Mesenchymal stem cell (in vitro differentiated cells and primary cell): ENCODE results near the gene TMTC4.

ENCODE experiments used
- DNase-seq: peaks from one replicate; pipeline ENCODE4 v3.0.0-alpha.2; 2013
- H2AFZ ChIP-seq: one replicate; pipeline ENCODE4 v1.6.1; 2013; ENCODE audit warnings: low read depth, mild to moderate bottlenecking, control low read depth, inconsistent platforms, low read length, moderate library complexity
- H2AK5ac ChIP-seq: 2 replicates; pipeline ENCODE4 v1.6.1; 2013; ENCODE audit warnings: low read length, moderate library complexity, mild to moderate bottlenecking, inconsistent platforms; ENCODE audit not compliant: severe bottlenecking
- H2BK120ac ChIP-seq: one replicate; pipeline ENCODE4 v1.6.1; 2013; ENCODE audit warnings: low read depth, mild to moderate bottlenecking, inconsistent platforms, low read length, moderate library complexity
- H2BK12ac ChIP-seq, 2 experiments: one replicate each; pipeline ENCODE4 v1.6.1; 2013; ENCODE audit warnings: inconsistent platforms in 2 of 2, low read length in 2 of 2, mild to moderate bottlenecking in 2 of 2, moderate library complexity in 2 of 2, control low read depth in 1 of 2
- H2BK15ac ChIP-seq: one replicate; pipeline ENCODE4 v1.6.1; 2013; ENCODE audit warnings: mild to moderate bottlenecking, low read depth, inconsistent platforms; ENCODE audit not compliant: poor library complexity, severe bottlenecking
- H2BK5ac ChIP-seq: 2 replicates; pipeline ENCODE4 v1.6.1; 2013; ENCODE audit warnings: low read depth, mild to moderate bottlenecking, low read length, control low read depth, inconsistent platforms; ENCODE audit not compliant: poor library complexity, severe bottlenecking
- H3K14ac ChIP-seq, 2 experiments: one replicate each; pipeline ENCODE4 v1.6.1; 2013; ENCODE audit warnings: inconsistent platforms in 2 of 2, low read length in 2 of 2, control low read depth in 1 of 2, mild to moderate bottlenecking in 1 of 2, moderate library complexity in 1 of 2
- H3K18ac ChIP-seq, 2 experiments: one replicate each; pipeline ENCODE4 v1.6.1; 2013; ENCODE audit warnings: inconsistent platforms in 2 of 2, low read length in 2 of 2, control low read depth in 1 of 2, low read depth in 1 of 2, mild to moderate bottlenecking in 1 of 2
- H3K23ac ChIP-seq, 2 experiments: one replicate each; pipeline ENCODE4 v1.6.1; 2013; ENCODE audit warnings: inconsistent platforms in 2 of 2, low read length in 2 of 2, mild to moderate bottlenecking in 2 of 2, moderate library complexity in 2 of 2, control low read depth in 1 of 2
- H3K27ac ChIP-seq: 2 replicates; pipeline ENCODE4 v1.5.1; 2013; ENCODE audit warnings: mild to moderate bottlenecking, moderate library complexity, low read length, control low read depth, inconsistent platforms; ENCODE audit not compliant: poor library complexity, severe bottlenecking
- H3K27me3 ChIP-seq, 2 experiments: 2 replicates each; pipeline versions ENCODE4 v1.6.1 to v1.7.0; 2013; ENCODE audit warnings: low read length in 2 of 2, mild to moderate bottlenecking in 2 of 2, moderate library complexity in 2 of 2, control low read depth in 1 of 2, inconsistent platforms in 1 of 2; ENCODE audit not compliant: control insufficient read depth in 1 of 2, insufficient read depth in 1 of 2
- H3K36me3 ChIP-seq, 2 experiments: 2 replicates each; pipeline versions ENCODE4 v1.6.1 to v1.7.0; 2013; ENCODE audit warnings: low read length in 2 of 2, control low read depth in 1 of 2, inconsistent platforms in 1 of 2, low read depth in 1 of 2, mild to moderate bottlenecking in 1 of 2; ENCODE audit not compliant: insufficient read depth in 2 of 2, control insufficient read depth in 1 of 2
- H3K4ac ChIP-seq, 2 experiments: one replicate each; pipeline ENCODE4 v1.6.1; 2013; ENCODE audit warnings: inconsistent platforms in 2 of 2, low read length in 2 of 2, mild to moderate bottlenecking in 2 of 2, moderate library complexity in 2 of 2, control low read depth in 1 of 2, low read depth in 1 of 2
- H3K4me1 ChIP-seq: 2 replicates; pipeline ENCODE4 v1.6.1; 2013; ENCODE audit warnings: low read depth, low read length, control low read depth; ENCODE audit not compliant: control insufficient read depth, insufficient read depth
- H3K4me2 ChIP-seq: 2 replicates; pipeline ENCODE4 v1.6.1; 2013; ENCODE audit warnings: low read length, mild to moderate bottlenecking, inconsistent platforms; ENCODE audit not compliant: poor library complexity, severe bottlenecking
- H3K4me3 ChIP-seq, 2 experiments: 2 replicates each; pipeline versions ENCODE4 v1.5.1 to v1.7.0; 2013; ENCODE audit warnings: low read length in 2 of 2, mild to moderate bottlenecking in 2 of 2, control low read depth in 1 of 2, low read depth in 1 of 2; ENCODE audit not compliant: insufficient read depth in 1 of 2
- H3K79me1 ChIP-seq: replicated peaks from 2 replicates; pipeline ENCODE4 v1.6.1; 2013; ENCODE audit warnings: mild to moderate bottlenecking, control low read depth, low read length, inconsistent platforms; ENCODE audit not compliant: poor library complexity, severe bottlenecking
- H3K9ac ChIP-seq: 2 replicates; pipeline ENCODE4 v1.7.0; 2013; ENCODE audit warnings: mild to moderate bottlenecking, low read length, moderate library complexity
- H3K9me3 ChIP-seq: 2 replicates; pipeline ENCODE4 v1.7.0; 2013; ENCODE audit warnings: mild to moderate bottlenecking, low read length; ENCODE audit not compliant: control insufficient read depth
- H4K8ac ChIP-seq: one replicate; pipeline ENCODE4 v1.6.1; 2013; ENCODE audit warnings: inconsistent platforms, mild to moderate bottlenecking, low read length, moderate library complexity
- H4K91ac ChIP-seq: one replicate; pipeline ENCODE4 v1.6.1; 2013; ENCODE audit warnings: mild to moderate bottlenecking, low read length, inconsistent platforms
- WGBS: methylation state at CpG from one replicate; pipeline ENCODE4 v1.1.7; 2013; ENCODE audit warnings: mixed read lengths; 5-methylcytosine and 5-hydroxymethylcytosine counted together

TMTC4 gene

GRCh38 chr13:100666124-100666523, 8.5 kb downstream of the TMTC4 start:
- H3K79me1 ChIP-seq = peaks cover 25% of the 10 kb centered on the region
- no peak overlapping the region for H4K8ac ChIP-seq
- H3K9me3 ChIP-seq = no peaks in the 10 kb centered on the region

GRCh38 chr13:100665403-100665802, 9.2 kb downstream of the TMTC4 start:
- H3K27me3 ChIP-seq = no peaks in the 10 kb centered on the region
- no peak overlapping the region for H3K23ac ChIP-seq
- no peak overlapping the region for H2BK5ac ChIP-seq
- H3K18ac ChIP-seq = no peak overlapping the region
- DNase-seq = no peak
- H2BK120ac ChIP-seq = no peak overlapping the region
- H2BK15ac ChIP-seq = no peak overlapping the region
- no peak overlapping the region for H4K91ac ChIP-seq
- no peak overlapping the region for H3K4ac ChIP-seq
- H3K4me2 ChIP-seq = no peak overlapping the region
- peaks cover 49 to 92% of the 10 kb centered on the region in 2 experiments for H3K36me3 ChIP-seq
- no peak overlapping the region for H2AFZ ChIP-seq
- no peak overlapping the region for H3K4me3 ChIP-seq
- H2BK12ac ChIP-seq = no peak overlapping the region
- no peaks in the 10 kb centered on the region for H3K4me1 ChIP-seq
- no peak overlapping the region for H3K27ac ChIP-seq
- H4K8ac ChIP-seq = no peak overlapping the region
- no peak overlapping the region for H3K14ac ChIP-seq
- no peaks in the 10 kb centered on the region for H3K9me3 ChIP-seq
- no peak overlapping the region for H2AK5ac ChIP-seq
- WGBS = 98% methylated on average over 9 of the region's 9 CpGs
- H3K9ac ChIP-seq = no peak overlapping the region
- peaks cover 21% of the 10 kb centered on the region for H3K79me1 ChIP-seq

More at GRCh38 chr13:100666124-100666523, 8.5 kb downstream of the TMTC4 start:
- no peaks in the 10 kb centered on the region for H3K27me3 ChIP-seq
- H3K4ac ChIP-seq = no peak overlapping the region
- H2AK5ac ChIP-seq = no peak overlapping the region
- no peak overlapping the region for H2BK12ac ChIP-seq
- H3K4me1 ChIP-seq = no peaks in the 10 kb centered on the region
- H3K36me3 ChIP-seq = peaks cover 49 to 88% of the 10 kb centered on the region in 2 experiments
- no peak overlapping the region for H3K14ac ChIP-seq
- no peak overlapping the region for H3K23ac ChIP-seq
- H4K91ac ChIP-seq = no peak overlapping the region
- H2BK120ac ChIP-seq = no peak overlapping the region
- H2BK5ac ChIP-seq = no peak overlapping the region
- H3K4me2 ChIP-seq = no peak overlapping the region
- H2BK15ac ChIP-seq = no peak overlapping the region
- no peak overlapping the region for H3K9ac ChIP-seq
- no peak for DNase-seq
- H2AFZ ChIP-seq = no peak overlapping the region
- H3K4me3 ChIP-seq = no peak overlapping the region
- no peak overlapping the region for H3K27ac ChIP-seq
- no peak overlapping the region for H3K18ac ChIP-seq
- 97% methylated on average over 4 of the region's 5 CpGs for WGBS

DNA sequence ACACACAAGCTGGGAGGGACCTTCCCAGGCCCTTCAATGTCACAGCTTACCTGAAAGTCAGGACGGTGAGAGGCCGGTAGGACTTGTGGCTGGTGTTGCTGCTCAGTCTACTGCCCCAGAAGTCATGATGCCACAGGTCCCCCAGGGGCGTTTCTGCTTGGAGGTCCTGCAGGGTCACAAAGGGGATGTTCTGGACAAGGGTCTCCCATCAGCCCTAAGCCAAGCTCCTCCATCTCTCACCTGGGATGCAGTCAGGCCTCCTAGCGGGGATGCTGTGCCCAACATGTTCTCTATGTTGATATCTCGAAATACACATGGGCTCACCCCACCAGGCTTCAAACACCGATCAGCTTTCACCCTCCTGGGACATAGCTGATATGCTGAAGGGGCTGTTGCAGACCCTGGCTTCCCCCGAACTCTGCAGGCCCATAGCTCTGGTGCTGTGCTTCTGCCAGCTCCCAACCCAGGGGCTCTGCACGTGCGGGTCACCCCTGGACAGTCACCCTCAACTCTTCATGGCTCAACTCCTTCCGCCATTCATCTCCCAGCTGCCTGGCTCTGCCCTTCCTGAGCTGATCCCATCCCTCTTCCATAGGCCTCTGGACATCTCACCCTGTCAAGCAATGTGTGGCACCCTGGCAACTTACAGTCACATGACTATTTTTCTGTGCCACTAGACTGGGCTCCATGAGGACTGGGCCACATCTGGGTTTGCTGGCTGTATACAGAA, 10.3 kb downstream of the TMTC4 start:
- Histone ChIP-seq H3K4me1 (no peaks in the 10 kb centered on the region), H2BK12ac (no peak overlapping the region), H2BK15ac (no peak overlapping the region), H3K9ac (no peak overlapping the region), H3K9me3 (no peaks in the 10 kb centered on the region), H3K27ac (no peak overlapping the region), H3K27me3 (no peaks in the 10 kb centered on the region), H3K4ac (no peak overlapping the region), H3K14ac (no peak overlapping the region), H4K8ac (no peak overlapping the region), H2AFZ (no peak overlapping the region), H3K23ac (no peak overlapping the region), H3K4me2 (no peak overlapping the region), H4K91ac (no peak overlapping the region), H3K36me3 (peaks cover 48 to 87% of the 10 kb centered on the region in 2 experiments), H3K4me3 (no peak overlapping the region), H2AK5ac (no peak overlapping the region), H2BK120ac (no peak overlapping the region), H3K79me1 (peaks cover 12% of the 10 kb centered on the region), H2BK5ac (no peak overlapping the region), H3K18ac (no peak overlapping the region)
- no peak for DNase-seq
- WGBS = 98% methylated on average over 10 of the region's 10 CpGs

DNA sequence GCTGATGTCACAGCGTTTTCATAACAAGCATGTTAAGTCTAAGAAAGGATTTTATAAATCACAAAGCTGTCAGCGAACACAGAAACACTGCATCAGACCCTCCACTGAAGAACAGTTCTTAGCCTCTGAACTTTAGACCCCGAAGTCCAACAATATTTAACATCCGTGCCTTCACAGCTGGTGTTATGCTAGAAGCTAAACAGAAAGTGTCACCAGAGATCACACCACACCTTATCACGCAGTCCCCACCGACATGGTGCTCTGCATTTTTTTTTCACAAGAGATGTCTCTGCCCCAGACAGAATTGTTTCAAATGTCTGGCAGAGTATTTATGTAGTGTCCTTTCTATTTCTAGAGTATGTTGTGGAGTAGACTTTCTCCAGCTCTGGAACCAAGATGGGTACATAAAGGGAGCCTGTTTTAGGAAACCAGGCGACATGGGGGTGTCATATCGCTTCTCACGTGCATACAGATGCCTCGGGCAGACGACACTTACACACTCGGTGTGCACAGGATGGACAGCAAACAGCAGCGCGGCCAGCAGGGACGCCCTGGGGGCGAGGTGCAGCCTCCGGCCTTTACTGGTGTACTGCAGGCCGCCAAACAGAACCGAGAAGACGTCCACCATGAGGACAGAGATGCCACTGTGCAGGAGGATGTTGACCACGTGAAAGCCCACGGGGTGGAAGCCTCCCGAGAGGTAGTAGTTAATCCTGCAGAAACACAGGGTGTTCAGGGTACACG, 12.0 kb downstream of the TMTC4 start:
- Histone ChIP-seq H2AFZ (no peak overlapping the region), H3K18ac (no peak overlapping the region), H3K9ac (no peak overlapping the region), H3K9me3 (no peaks in the 10 kb centered on the region), H3K23ac (no peak overlapping the region), H3K4me3 (no peak overlapping the region), H4K91ac (no peak overlapping the region), H2BK15ac (no peak overlapping the region), H2BK12ac (no peak overlapping the region), H3K27me3 (no peaks in the 10 kb centered on the region), H3K14ac (no peak overlapping the region), H3K79me1 (peaks cover 10% of the 10 kb centered on the region), H3K4me1 (no peaks in the 10 kb centered on the region), H4K8ac (no peak overlapping the region), H3K4me2 (no peak overlapping the region), H3K27ac (no peak overlapping the region), H2AK5ac (no peak overlapping the region), H3K4ac (no peak overlapping the region), H3K36me3 (peaks cover 52 to 87% of the 10 kb centered on the region in 2 experiments), H2BK120ac (no peak overlapping the region), H2BK5ac (no peak overlapping the region)
- DNase-seq = no peak
- WGBS = 83% methylated on average over 24 of the region's 24 CpGs
